Ishikawa (cell line): ENCODE measurements around the gene BCL2L11.
A peak's percentile ranks its signal among the peaks of the same experiment; 100 is the strongest.

ENCODE experiments used
- CEBPB ChIP-seq: IDR thresholded peaks from 2 replicates; pipeline ENCODE4 v1.6.1; 2012
- CREB1 ChIP-seq: IDR thresholded peaks from 2 replicates; pipeline ENCODE4 v1.6.1; 2012; ENCODE audit warnings: low read depth
- EGR1 ChIP-seq: IDR thresholded peaks from 2 replicates; pipeline ENCODE4 v1.6.1; 2012
- EP300 ChIP-seq: IDR thresholded peaks from 2 replicates; pipeline ENCODE4 v1.6.1; 2012; ENCODE audit warnings: borderline replicate concordance
- FOXM1 ChIP-seq: IDR thresholded peaks from 2 replicates; pipeline ENCODE4 v1.6.1; 2012; ENCODE audit warnings: low read depth, borderline replicate concordance
- MAX ChIP-seq: IDR thresholded peaks from 2 replicates; pipeline ENCODE4 v1.6.1; 2012
- NFIC ChIP-seq: IDR thresholded peaks from 2 replicates; pipeline ENCODE4 v1.6.1; 2012
- RAD21 ChIP-seq: IDR thresholded peaks from 2 replicates; pipeline ENCODE4 v1.6.1; 2012; ENCODE audit warnings: low read depth
- REST ChIP-seq: IDR thresholded peaks from 2 replicates; pipeline ENCODE4 v1.6.1; 2012; ENCODE audit warnings: low read depth, mild to moderate bottlenecking
- TAF1 ChIP-seq: IDR thresholded peaks from 2 replicates; pipeline ENCODE4 v1.6.1; 2012; ENCODE audit warnings: low read depth, mild to moderate bottlenecking
- TCF12 ChIP-seq: IDR thresholded peaks from 2 replicates; pipeline ENCODE4 v1.6.1; 2012; ENCODE audit warnings: low read depth
- TEAD4 ChIP-seq: IDR thresholded peaks from 2 replicates; pipeline ENCODE4 v1.6.1; 2012
- USF1 ChIP-seq: IDR thresholded peaks from 2 replicates; pipeline ENCODE4 v1.6.1; 2012
- YY1 ChIP-seq: IDR thresholded peaks from 2 replicates; pipeline ENCODE4 v1.6.1; 2012; ENCODE audit warnings: low read depth
- ZBTB7A ChIP-seq: IDR thresholded peaks from 2 replicates; pipeline ENCODE4 v1.6.1; 2012; ENCODE audit warnings: low read depth

BCL2L11 gene

GRCh38 chr2:111111101-111111755 is 9.5 kb upstream of the BCL2L11 start:
- TF ChIP-seq YY1 (no peak), RAD21 (no peak), CEBPB (no peak), NFIC (no peak), EGR1 (no peak), EP300 (no peak)

GRCh38 chr2:111113838-111114237 is 6.9 kb upstream of the BCL2L11 start:
- TF ChIP-seq YY1 (no peak), NFIC (no peak), TCF12 (no peak), USF1 (no peak), ZBTB7A (no peak), RAD21 (no peak), TAF1 (no peak), FOXM1 (no peak), REST (no peak), CREB1 (no peak), MAX (no peak), TEAD4 (no peak), CEBPB (no peak), EP300 (no peak), EGR1 (no peak)

GRCh38 chr2:111116011-111116746 is 4.5 kb upstream of the BCL2L11 start:
- TF ChIP-seq EGR1 = no peak
- no peak for TF ChIP-seq YY1
- TF ChIP-seq CREB1 = no peak
- no peak for TF ChIP-seq FOXM1
- TF ChIP-seq TAF1 = no peak
- no peak for TF ChIP-seq TEAD4
- no peak for TF ChIP-seq USF1
- no peak for TF ChIP-seq REST
- no peak for TF ChIP-seq TCF12
- no peak for TF ChIP-seq CEBPB
- no peak for TF ChIP-seq MAX
- TF ChIP-seq NFIC = no peak
- TF ChIP-seq ZBTB7A = no peak
- TF ChIP-seq RAD21 = no peak
- no peak for TF ChIP-seq EP300

GRCh38 chr2:111116843-111117597 is 3.7 kb upstream of the BCL2L11 start:
- no peak for TF ChIP-seq FOXM1
- TF ChIP-seq EP300 = no peak
- TF ChIP-seq CREB1 = no peak
- 0 out of 2 replicates have a peak, but pooled peaks have one; percentile 10 for TF ChIP-seq YY1
- peak; percentile 95 for TF ChIP-seq RAD21
- TF ChIP-seq ZBTB7A = no peak
- TF ChIP-seq CEBPB = no peak
- TF ChIP-seq REST = no peak
- TF ChIP-seq USF1 = peak; percentile 17; the same call in 1 of the 2 replicates
- TF ChIP-seq TEAD4 = 0 out of 2 replicates have a peak, but pooled peaks have one; percentile 15
- peak; percentile 61 for TF ChIP-seq NFIC
- TF ChIP-seq TAF1 = no peak
- TF ChIP-seq MAX = no peak
- TF ChIP-seq TCF12 = no peak
- no peak for TF ChIP-seq EGR1
